IPS DF 6.9 (cell line): ENCODE results near the gene HPN.
"Not testable (repeated sequence)": the region's sequence is repeated elsewhere in the genome, so short reads cannot be mapped to it uniquely, and the experiment has no call there.

Experiments
- DNase-seq: peaks from one replicate; pipeline ENCODE4 v3.0.0-alpha.2; 2013; ENCODE audit warnings: low read depth, low spot score
- H3K27ac ChIP-seq: one replicate; pipeline ENCODE4 v1.5.1; 2013; ENCODE audit warnings: low read length, control low read depth
- H3K27me3 ChIP-seq: 2 replicates; pipeline ENCODE4 v1.6.1; 2013; ENCODE audit warnings: mild to moderate bottlenecking, low read length; ENCODE audit not compliant: control insufficient read depth, insufficient read depth
- H3K36me3 ChIP-seq: 2 replicates; pipeline ENCODE4 v1.6.1; 2013; ENCODE audit warnings: low read length; ENCODE audit not compliant: control insufficient read depth, insufficient read depth
- H3K4me1 ChIP-seq: 2 replicates; pipeline ENCODE4 v1.6.1; 2013; ENCODE audit warnings: low read length; ENCODE audit not compliant: control insufficient read depth, insufficient read depth
- H3K4me3 ChIP-seq: 2 replicates; pipeline ENCODE4 v1.5.1; 2013; ENCODE audit warnings: mild to moderate bottlenecking, low read length
- H3K9me3 ChIP-seq: 2 replicates; pipeline ENCODE4 v1.6.1; 2013; ENCODE audit warnings: low read length, inconsistent platforms; ENCODE audit not compliant: control insufficient read depth, insufficient read depth
- WGBS: extraction: QIAGEN DNeasy Blood & Tissue Kit; methylation state at CpG from one replicate; pipeline ENCODE4 v1.1.7; 2013; ENCODE audit warnings: mixed read lengths, missing lambda C conversion rate; ENCODE audit not compliant: insufficient read length, insufficient coverage; 5-methylcytosine and 5-hydroxymethylcytosine counted together

HPN gene

DNA sequence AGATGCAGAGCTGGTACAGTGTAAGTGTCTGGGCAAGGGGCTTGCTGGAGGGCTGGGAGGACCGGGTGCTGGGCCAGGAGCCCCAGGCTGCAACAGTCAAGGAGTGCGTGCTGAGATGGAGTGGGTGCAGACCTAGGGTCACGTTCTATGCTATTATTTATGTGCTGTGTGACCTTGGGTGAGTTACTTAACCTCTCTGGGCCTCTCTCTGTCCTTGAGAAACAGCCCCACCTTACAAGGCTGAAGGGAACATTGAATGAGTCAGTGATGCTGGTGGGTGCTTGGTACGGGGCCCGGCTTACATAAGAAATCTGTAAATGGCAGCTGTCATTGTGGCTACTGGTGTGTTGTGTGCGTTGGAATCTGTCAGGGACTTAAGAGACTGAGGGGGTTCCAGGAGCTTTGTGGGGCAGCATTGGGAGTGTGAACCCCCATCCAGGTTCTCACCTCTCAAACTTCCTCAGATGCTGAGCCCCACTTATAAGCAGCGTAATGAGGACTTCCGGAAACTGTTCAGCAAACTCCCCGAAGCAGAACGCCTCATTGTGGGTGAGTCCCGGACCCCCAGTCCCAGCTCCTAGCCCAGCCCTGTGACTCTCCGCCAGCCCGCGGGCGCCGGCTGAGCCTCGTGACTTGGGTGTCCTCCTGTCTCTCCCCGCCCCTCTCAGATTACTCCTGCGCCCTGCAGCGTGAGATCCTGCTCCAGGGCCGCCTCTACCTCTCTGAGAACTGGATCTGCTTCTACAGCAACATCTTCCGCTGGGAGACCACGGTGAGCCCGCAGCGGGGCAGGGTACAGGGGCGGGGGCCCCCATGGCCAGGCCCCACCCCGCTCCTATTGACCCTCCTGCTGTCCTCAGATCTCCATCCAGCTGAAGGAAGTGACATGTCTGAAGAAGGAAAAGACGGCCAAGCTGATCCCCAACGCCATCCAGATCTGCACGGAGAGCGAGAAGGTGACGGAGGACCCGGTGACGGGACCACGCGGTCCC, 31.8 kb upstream of the HPN start:
- no peak overlapping the region for H3K4me3 ChIP-seq
- no peak for DNase-seq
- no peak overlapping the region for H3K27ac ChIP-seq
- no peaks in the 10 kb centered on the region for H3K9me3 ChIP-seq
- H3K36me3 ChIP-seq, result peaks cover 55% of the 10 kb centered on the region
- no peaks in the 10 kb centered on the region for H3K27me3 ChIP-seq
- WGBS, result no CpG with 5 or more reads among the region's 36 CpGs
- H3K4me1 ChIP-seq, result no peaks in the 10 kb centered on the region

GRCh38 chr19:35011091-35011689, 30.3 kb upstream of the HPN start:
- H3K27me3 ChIP-seq, result no peaks in the 10 kb centered on the region
- H3K4me3 ChIP-seq, result no peak overlapping the region
- no peaks in the 10 kb centered on the region for H3K9me3 ChIP-seq
- no peak overlapping the region for H3K27ac ChIP-seq
- no peak for DNase-seq
- H3K36me3 ChIP-seq, result peaks cover 61% of the 10 kb centered on the region
- no CpG with 5 or more reads among the region's 13 CpGs for WGBS
- no peaks in the 10 kb centered on the region for H3K4me1 ChIP-seq

- Histone ChIP-seq H3K9me3 (no peaks in the 10 kb centered on the region), H3K4me1 (no peaks in the 10 kb centered on the region), H3K27me3 (no peaks in the 10 kb centered on the region), H3K27ac (no peak overlapping the region), H3K4me3 (no peak overlapping the region), H3K36me3 (peaks cover 57% of the 10 kb centered on the region)
- no peak for DNase-seq
- WGBS, result no CpG with 5 or more reads among the region's 18 CpGs
Observed at GRCh38 chr19:35011737-35012682, 29.5 kb upstream of the HPN start.

GRCh38 chr19:35013041-35013819, 28.3 kb upstream of the HPN start:
- H3K27me3 ChIP-seq, result no peaks in the 10 kb centered on the region
- peaks cover 60% of the 10 kb centered on the region for H3K36me3 ChIP-seq
- DNase-seq, result no peak
- no CpG with 5 or more reads among the region's 32 CpGs for WGBS
- H3K9me3 ChIP-seq, result no peaks in the 10 kb centered on the region
- no peak overlapping the region for H3K4me3 ChIP-seq
- no peaks in the 10 kb centered on the region for H3K4me1 ChIP-seq
- no peak overlapping the region for H3K27ac ChIP-seq

GRCh38 chr19:35013820-35014754, 27.4 kb upstream of the HPN start:
- Histone ChIP-seq H3K27me3 (no peaks in the 10 kb centered on the region), H3K4me3 (no peak overlapping the region), H3K9me3 (no peaks in the 10 kb centered on the region), H3K4me1 (no peaks in the 10 kb centered on the region), H3K36me3 (peaks cover 64% of the 10 kb centered on the region), H3K27ac (no peak overlapping the region)
- no peak for DNase-seq
- WGBS, result no CpG with 5 or more reads among the region's 23 CpGs

DNA sequence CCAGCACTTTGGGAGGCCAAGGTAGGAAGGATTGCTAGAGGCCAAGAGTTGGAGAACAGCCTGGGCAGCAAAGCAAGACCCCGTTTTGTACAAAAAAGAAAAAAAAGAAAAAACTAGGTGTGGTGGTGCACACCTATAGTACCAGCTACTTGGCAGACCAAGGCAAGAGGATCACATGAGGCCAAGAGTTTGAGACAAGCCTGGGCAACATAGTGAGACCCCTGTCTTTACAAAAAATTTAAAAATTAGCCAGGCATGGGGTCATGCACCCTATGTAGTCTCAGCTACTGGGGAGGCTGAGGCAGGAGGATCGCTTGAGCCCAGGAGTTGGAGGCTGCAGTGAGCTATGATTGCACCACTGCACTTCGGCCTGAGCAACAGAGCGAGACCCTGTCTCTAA, 26.7 kb upstream of the HPN start:
- no CpG with 5 or more reads among the region's 4 CpGs for WGBS
- H3K4me3 ChIP-seq, H3K27me3 ChIP-seq, DNase-seq, H3K4me1 ChIP-seq, H3K9me3 ChIP-seq, H3K27ac ChIP-seq: not testable (repeated sequence)
- peaks cover 64% of the 10 kb centered on the region for H3K36me3 ChIP-seq

DNA sequence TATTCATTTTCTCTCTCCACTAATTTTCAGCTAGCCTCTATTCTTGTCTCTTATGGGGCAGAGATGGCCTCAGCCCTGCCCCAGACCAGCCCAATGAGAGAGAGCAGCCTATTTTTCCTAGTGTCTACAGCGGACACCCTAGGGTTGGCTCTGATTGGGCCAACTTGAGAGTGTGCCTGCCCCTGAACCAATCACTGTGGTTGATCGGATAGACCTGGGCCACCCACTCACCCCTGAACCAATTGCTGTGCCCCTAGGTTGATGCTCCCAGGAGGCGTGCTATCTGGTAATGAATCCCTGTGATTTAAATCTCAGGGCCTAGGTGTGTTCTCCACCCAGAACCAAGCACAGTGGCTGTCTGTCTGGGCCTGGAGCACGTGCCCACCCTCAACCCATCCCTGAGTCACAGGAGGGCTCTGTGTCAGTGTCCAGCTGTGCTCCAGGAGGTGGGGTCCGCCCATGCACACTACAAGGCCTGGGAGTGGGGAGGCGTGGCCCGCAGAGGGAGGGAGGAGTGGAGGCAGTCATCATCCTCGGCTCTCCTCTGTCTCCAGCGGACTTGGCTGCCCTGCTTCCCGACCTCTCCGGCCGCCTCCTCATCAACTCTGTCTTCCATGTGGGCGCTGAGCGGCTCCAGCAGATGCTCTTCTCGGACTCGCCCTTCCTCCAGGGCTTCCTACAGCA, 26.1 kb upstream of the HPN start:
- no peak for DNase-seq
- Histone ChIP-seq H3K36me3 (peaks cover 60% of the 10 kb centered on the region), H3K4me3 (no peak overlapping the region), H3K27me3 (no peaks in the 10 kb centered on the region), H3K4me1 (no peaks in the 10 kb centered on the region), H3K9me3 (no peaks in the 10 kb centered on the region), H3K27ac (no peak overlapping the region)
- WGBS, result no CpG with 5 or more reads among the region's 16 CpGs

- Histone ChIP-seq H3K36me3 (peaks cover 62% of the 10 kb centered on the region), H3K4me1 (no peaks in the 10 kb centered on the region)
- no CpG with 5 or more reads among the region's 6 CpGs for WGBS
Observed at GRCh38 chr19:35015954-35016351, 25.6 kb upstream of the HPN start.

DNA sequence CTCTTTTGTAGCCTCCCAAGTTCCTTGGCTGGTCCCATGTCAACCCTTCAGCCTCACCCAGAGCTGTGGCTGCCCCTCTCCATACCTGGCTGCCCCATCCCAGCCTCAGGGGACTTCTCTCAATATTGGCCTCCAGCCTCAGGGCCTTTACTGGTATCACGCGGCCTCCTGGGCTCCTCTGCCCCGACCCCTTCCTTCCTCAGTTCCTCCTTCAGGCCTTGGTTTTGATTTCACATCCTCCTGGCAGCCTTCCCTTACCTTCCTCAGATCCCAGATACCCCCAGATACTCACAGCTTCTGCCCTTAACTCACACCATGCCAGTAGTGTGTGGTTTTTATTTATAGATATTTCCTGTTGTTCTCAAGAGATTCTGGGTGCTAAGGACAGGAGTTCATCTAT, 24.0 kb upstream of the HPN start:
- no peak for DNase-seq
- Histone ChIP-seq H3K4me3 (no peak overlapping the region), H3K27me3 (no peaks in the 10 kb centered on the region), H3K27ac (no peak overlapping the region), H3K4me1 (no peaks in the 10 kb centered on the region), H3K36me3 (peaks cover 62% of the 10 kb centered on the region), H3K9me3 (no peaks in the 10 kb centered on the region)
- no CpG with 5 or more reads among the region's 3 CpGs for WGBS

More at GRCh38 chr19:35015954-35016351, 25.6 kb upstream of the HPN start:
- H3K27ac ChIP-seq, result no peak overlapping the region
- no peaks in the 10 kb centered on the region for H3K27me3 ChIP-seq
- H3K9me3 ChIP-seq, result no peaks in the 10 kb centered on the region
- no peak for DNase-seq
- no peak overlapping the region for H3K4me3 ChIP-seq
